MM.1S (cell line): ENCODE data around the gene METTL16.

Experiments used
- CTCF ChIP-seq: fragments of 300-600 bp; sonication (generic); IDR thresholded peaks from 2 replicates; pipeline ENCODE4 v1.5.1; 2016; ENCODE audit warnings: antibody characterized with exemption, low read length, mixed read lengths
- EZH2 ChIP-seq: fragments of 300-600 bp; sonication (generic); optimal IDR thresholded peaks from 2 replicates; pipeline ENCODE3; 2017; ENCODE audit warnings: low read depth, mild to moderate bottlenecking, antibody characterized with exemption, low read length, mixed read lengths

GRCh38 chr17:2386400-2387085 is 125.1 kb downstream of the METTL16 start:
- TF ChIP-seq CTCF (no peak), EZH2 (no peak)
